SK-N-MC (cell line): ENCODE data around the gene TSGA10IP.

ENCODE experiments used
- EZH2 ChIP-seq: fragments of 200-600 bp; sonication (generic); IDR thresholded peaks from one replicate; pipeline ENCODE4 v1.6.1; 2017; ENCODE audit warnings: antibody characterized with exemption
- POLR2AphosphoS5 ChIP-seq: IDR thresholded peaks from 2 replicates; pipeline ENCODE4 v1.6.1; 2012; ENCODE audit warnings: mild to moderate bottlenecking, low read depth, low read length, borderline replicate concordance

DNA sequence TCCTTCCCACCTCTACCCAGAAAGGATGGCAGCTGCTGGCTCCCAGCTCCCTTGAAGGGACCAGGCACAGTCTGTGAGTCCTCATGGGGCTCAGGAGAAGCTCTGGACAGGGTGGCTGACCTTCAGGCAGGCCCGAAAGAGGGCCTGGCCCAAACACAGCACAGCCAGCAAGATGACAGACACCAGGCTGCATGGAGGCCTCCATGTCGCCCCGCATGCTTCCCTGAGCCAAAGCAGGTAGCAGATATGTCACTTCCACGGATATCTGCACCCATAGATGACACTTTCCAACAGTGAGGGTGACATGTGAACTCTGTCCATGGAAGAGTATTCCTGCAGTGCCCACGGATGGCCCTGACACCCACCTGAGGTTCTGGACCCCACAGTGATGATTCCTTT, 38.3 kb downstream of the TSGA10IP start:
- TF ChIP-seq POLR2AphosphoS5 (no peak), EZH2 (no peak)
